PFSK-1 (cell line): ENCODE data around the gene STK32B.

Experiments used
- FOXP2 ChIP-seq: optimal IDR thresholded peaks from 2 replicates; pipeline ENCODE3; 2011; ENCODE audit warnings: borderline replicate concordance, control low read depth, inconsistent platforms; ENCODE audit not compliant: insufficient read depth; ENCODE audit errors: extremely low read length, extremely low read depth
- POLR2AphosphoS5 ChIP-seq: IDR thresholded peaks from 2 replicates; pipeline ENCODE4 v1.6.1; 2012; ENCODE audit warnings: low read depth, mild to moderate bottlenecking, control low read depth, low read length, moderate library complexity
- SIN3A ChIP-seq: IDR thresholded peaks from 2 replicates; pipeline ENCODE4 v1.6.1; 2012; ENCODE audit warnings: mild to moderate bottlenecking, low read length, moderate library complexity, borderline replicate concordance; ENCODE audit not compliant: insufficient read depth
- TAF1 ChIP-seq: IDR thresholded peaks from 2 replicates; pipeline ENCODE4 v1.6.1; 2012; ENCODE audit warnings: low read length, control low read depth, borderline replicate concordance; ENCODE audit not compliant: insufficient read depth
- TF ChIP-seq, protein P1 (sequence below), 2 experiments: IDR thresholded peaks; 2 replicates each; pipeline versions ENCODE4 v1.6.1 to v1.8.0; 2011 to 2012; ENCODE audit warnings: low read depth in 2 of 2, low read length in 2 of 2, control low read depth in 1 of 2, inconsistent platforms in 1 of 2, mild to moderate bottlenecking in 1 of 2, moderate library complexity in 1 of 2; ENCODE audit not compliant: insufficient read depth in 1 of 2

The STK32B gene

DNA sequence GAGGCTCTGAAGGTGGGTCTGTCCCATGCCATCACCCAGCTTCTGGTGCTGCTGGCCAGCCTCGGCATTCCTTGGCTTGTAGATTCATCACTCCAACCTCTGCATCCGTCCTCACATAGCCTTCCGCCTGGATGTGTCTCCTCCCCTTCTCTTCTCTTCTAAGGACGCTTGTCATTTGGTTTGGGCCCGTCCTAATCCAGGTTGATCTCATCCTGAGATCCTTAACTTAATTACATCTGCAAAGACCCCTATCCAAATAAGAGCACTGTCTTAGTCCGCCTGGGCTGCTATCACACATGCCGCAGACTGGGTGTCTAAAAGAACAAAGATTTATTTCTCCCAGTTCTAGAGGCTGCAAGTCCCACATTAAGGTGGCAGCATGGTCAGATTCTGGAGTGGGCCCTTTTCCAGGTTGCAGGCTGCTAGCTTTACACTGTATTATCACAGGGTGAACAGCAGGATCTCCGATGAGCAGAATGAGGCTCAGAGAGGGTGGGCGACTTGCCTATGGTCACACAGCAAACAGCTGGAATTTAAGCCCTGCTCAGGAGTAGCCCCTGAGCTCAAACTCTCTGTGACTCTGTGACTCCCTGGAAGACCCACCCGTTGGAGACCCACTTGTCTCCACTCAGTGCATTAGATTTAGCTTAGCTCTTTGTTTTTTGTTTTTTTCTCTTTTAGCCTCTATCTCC lies 113.1 kb downstream of the STK32B start:
- TF ChIP-seq, protein P1, sequence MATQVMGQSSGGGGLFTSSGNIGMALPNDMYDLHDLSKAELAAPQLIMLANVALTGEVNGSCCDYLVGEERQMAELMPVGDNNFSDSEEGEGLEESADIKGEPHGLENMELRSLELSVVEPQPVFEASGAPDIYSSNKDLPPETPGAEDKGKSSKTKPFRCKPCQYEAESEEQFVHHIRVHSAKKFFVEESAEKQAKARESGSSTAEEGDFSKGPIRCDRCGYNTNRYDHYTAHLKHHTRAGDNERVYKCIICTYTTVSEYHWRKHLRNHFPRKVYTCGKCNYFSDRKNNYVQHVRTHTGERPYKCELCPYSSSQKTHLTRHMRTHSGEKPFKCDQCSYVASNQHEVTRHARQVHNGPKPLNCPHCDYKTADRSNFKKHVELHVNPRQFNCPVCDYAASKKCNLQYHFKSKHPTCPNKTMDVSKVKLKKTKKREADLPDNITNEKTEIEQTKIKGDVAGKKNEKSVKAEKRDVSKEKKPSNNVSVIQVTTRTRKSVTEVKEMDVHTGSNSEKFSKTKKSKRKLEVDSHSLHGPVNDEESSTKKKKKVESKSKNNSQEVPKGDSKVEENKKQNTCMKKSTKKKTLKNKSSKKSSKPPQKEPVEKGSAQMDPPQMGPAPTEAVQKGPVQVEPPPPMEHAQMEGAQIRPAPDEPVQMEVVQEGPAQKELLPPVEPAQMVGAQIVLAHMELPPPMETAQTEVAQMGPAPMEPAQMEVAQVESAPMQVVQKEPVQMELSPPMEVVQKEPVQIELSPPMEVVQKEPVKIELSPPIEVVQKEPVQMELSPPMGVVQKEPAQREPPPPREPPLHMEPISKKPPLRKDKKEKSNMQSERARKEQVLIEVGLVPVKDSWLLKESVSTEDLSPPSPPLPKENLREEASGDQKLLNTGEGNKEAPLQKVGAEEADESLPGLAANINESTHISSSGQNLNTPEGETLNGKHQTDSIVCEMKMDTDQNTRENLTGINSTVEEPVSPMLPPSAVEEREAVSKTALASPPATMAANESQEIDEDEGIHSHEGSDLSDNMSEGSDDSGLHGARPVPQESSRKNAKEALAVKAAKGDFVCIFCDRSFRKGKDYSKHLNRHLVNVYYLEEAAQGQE (IDR thresholded peaks at IDR 0.05; ENCODE audit: insufficient read depth in 1 of 2, low read depth in 2 of 2, low read length in 2 of 2), result no peak
- TF ChIP-seq FOXP2 (no peak), SIN3A (no peak), TAF1 (no peak), POLR2AphosphoS5 (no peak)

DNA sequence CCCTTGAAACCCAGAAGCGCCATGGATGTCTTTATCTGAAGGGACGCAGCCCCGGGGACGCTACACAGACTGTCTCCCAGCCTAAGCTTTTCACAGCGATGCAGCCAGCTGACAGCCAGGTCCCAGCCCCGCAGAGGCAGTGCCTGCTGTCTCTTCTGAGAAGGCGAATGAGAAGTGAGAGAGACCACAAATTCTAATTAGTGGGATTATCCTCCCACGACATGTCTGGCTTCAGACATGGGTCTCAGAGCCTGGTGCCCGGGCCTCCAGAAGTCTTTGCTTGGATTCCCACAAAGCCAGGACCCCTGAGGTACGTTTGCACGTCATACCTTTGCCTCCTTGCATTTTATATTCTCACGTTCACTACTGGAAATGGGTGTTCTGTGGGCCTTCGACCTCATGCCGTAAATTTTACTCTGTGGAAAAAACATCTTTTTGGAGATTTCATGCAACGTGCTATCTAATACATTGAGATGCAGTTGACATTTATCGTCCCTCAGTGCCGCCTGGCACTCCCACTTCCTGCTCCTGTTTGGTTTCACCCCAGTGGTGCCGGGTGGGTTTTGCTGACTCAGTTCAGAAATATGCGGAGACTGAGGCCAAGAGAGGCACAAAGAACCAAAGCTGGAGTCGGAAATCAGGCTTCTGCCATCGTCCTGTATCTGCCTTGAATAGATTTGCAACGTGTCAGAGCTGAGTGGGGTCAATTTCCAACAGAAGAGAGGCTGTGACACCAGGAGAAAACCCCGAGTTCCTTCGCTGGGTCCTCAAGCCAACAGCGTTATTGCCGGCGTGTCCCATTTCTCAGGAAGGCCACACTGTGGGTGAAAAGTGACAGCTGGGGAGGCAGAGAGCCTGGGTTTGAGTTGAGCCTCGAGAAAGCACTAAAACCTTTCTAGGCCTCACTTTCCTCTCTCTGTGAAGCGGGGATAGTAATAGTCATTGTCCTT lies 114.4 kb downstream of the STK32B start:
- TF ChIP-seq TAF1 (no peak), POLR2AphosphoS5 (no peak; the same call in 1 of the 2 replicates)
- TF ChIP-seq, protein P1 (IDR thresholded peaks at IDR 0.05; ENCODE audit: insufficient read depth in 1 of 2, low read depth in 2 of 2, low read length in 2 of 2), result no peak

DNA sequence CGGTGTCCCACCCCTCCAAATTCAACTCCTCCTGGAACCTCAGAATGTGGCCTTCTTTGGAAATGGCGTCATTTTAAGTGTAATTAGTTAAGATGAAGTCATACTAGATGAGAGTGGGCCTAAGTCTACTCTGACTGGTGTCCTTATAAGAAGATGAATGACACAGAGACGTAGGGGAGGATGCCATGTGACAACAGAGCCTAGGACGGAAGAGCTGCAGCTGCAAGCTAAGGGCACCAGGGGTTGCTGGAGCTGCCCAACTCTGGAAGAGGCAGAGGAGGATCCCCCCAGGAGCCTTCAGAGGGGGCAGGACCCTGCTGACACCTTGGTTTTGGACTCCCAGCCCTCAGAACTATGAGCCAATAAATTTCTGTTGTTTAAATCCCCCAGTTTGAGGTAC lies 115.1 kb downstream of the STK32B start:
- TF ChIP-seq FOXP2 (no peak), POLR2AphosphoS5 (no peak), TAF1 (no peak), SIN3A (no peak)
- TF ChIP-seq, protein P1 (IDR thresholded peaks at IDR 0.05; ENCODE audit: insufficient read depth in 1 of 2, low read depth in 2 of 2, low read length in 2 of 2), result no peak

DNA sequence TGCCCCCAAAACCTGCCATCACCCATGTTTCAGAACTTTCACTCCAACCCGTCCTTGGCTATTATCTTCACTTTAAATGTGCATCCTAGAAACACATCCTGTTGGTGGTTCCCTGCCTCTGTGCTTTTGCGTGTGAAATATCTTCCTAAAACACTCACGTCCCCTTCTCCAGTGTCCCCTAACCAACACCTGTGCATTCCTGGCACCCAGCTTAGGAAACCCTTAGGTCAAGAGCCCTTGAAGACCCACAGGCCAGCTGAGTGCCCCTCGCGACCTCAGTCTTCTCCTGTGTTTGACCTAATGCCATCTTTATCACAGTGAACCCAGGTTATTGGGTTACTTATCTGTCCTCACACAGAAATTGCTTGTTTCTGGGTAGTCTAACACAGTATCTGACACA lies 117.6 kb downstream of the STK32B start:
- TF ChIP-seq TAF1 (no peak), SIN3A (no peak), FOXP2 (no peak), POLR2AphosphoS5 (no peak)
- TF ChIP-seq, protein P1 (IDR thresholded peaks at IDR 0.05; ENCODE audit: insufficient read depth in 1 of 2, low read depth in 2 of 2, low read length in 2 of 2), result no peak
